ENCODE data around the gene RGPD4.

GRCh38 chr2:107809835-107810234, 16.9 kb upstream of the RGPD4 start:
- no peak for TF ChIP-seq LEF1 (IDR thresholded peaks at IDR 0.05; ENCODE audit: borderline replicate concordance)
- TF ChIP-seq FOXK2 (IDR thresholded peaks at IDR 0.05) = no peak
- TF ChIP-seq ARNT (IDR thresholded peaks at IDR 0.05) = no peak
- no peak for TF ChIP-seq ELF4 (IDR thresholded peaks at IDR 0.05)
- no peak for TF ChIP-seq SUZ12 (IDR thresholded peaks at IDR 0.05)
- TF ChIP-seq SP1 (IDR thresholded peaks at IDR 0.05) = no peak
- no peak for TF ChIP-seq L3MBTL2 (conservative IDR thresholded peaks at IDR 0.05)
- no peak for TF ChIP-seq PKNOX1 (IDR thresholded peaks at IDR 0.05)
- TF ChIP-seq CTBP1 (IDR thresholded peaks at IDR 0.05; ENCODE audit: borderline replicate concordance) = no peak
- no peak for TF ChIP-seq TARDBP (IDR thresholded peaks at IDR 0.05)
- TF ChIP-seq BHLHE40 (IDR thresholded peaks at IDR 0.05; ENCODE audit: borderline replicate concordance) = no peak
- TF ChIP-seq FOXM1 (IDR thresholded peaks at IDR 0.05; ENCODE audit: borderline replicate concordance) = no peak
- TF ChIP-seq HDGF (IDR thresholded peaks at IDR 0.05; ENCODE audit: borderline replicate concordance) = no peak
- TF ChIP-seq ZNF384 (IDR thresholded peaks at IDR 0.05) = no peak

All from HEK293T (cell line).